Stomach (tissue), 9 donors: Measurements from ENCODE around the gene TBC1D7. TPM values are rescaled to one million over a fixed set of nuclear protein-coding genes. Genes with fewer than 3 reads are reported as not detected.

ENCODE experiments used
- DNase-seq, 2 donors: peaks; one replicate each; pipeline versions ENCODE4 v3.0.0 to v3.0.0-alpha.2; 2013 to 2019
- H3K27ac ChIP-seq, 5 donors: fragments of 200-600 bp in 4 of 5; sonication (generic) in 4 of 5; one replicate each; pipeline ENCODE4 v1.5.1; 2013 to 2019; ENCODE audit warnings: mild to moderate bottlenecking in 1 of 5, moderate library complexity in 1 of 5
- H3K27me3 ChIP-seq, 3 donors: fragments of 200-600 bp; sonication (generic); one replicate each; pipeline ENCODE4 v1.5.1; 2017 to 2019; ENCODE audit warnings: mixed run types in 1 of 3
- H3K36me3 ChIP-seq, 4 donors: fragments of 200-600 bp; sonication (generic); 1 replicate in 3 of 4; 2 replicates in 1 of 4; pipeline ENCODE4 v1.5.1; 2016 to 2019
- H3K4me1 ChIP-seq, 4 donors: fragments of 200-600 bp; sonication (generic); one replicate each; pipeline ENCODE4 v1.5.1; 2016 to 2019
- H3K4me3 ChIP-seq, 4 donors: fragments of 200-600 bp; sonication (generic) in 3 of 4; one replicate each; pipeline ENCODE4 v1.5.1; 2016 to 2019; ENCODE audit warnings: mild to moderate bottlenecking in 1 of 4
- H3K9me3 ChIP-seq, 4 donors: fragments of 200-600 bp; sonication (generic); one replicate each; pipeline ENCODE4 v1.5.1; 2016 to 2019
- EP300 ChIP-seq: sonication (generic); formaldehyde crosslinking; IDR thresholded peaks from one replicate; pipeline ENCODE4 v1.6.1; 2017; ENCODE audit warnings: antibody characterized with exemption
- POLR2A ChIP-seq, 4 donors: fragments of 450-650 bp; IDR thresholded peaks; one replicate each; pipeline ENCODE4 v1.6.1; 2016; ENCODE audit warnings: antibody characterized with exemption in 4 of 4, control low read depth in 2 of 4, mild to moderate bottlenecking in 1 of 4, moderate library complexity in 1 of 4
- POLR2AphosphoS5 ChIP-seq, 3 donors: sonication (generic); formaldehyde crosslinking; IDR thresholded peaks; one replicate each; pipeline ENCODE4 v1.6.1; 2016; ENCODE audit warnings: antibody characterized with exemption in 3 of 3
- WGBS, 5 donors: extraction: QIAGEN DNeasy Blood & Tissue Kit in 3 of 5; methylation state at CpG; one replicate each; pipeline versions ENCODE4 v1.1.5 to v1.1.7; 2013 to 2018; 5-methylcytosine and 5-hydroxymethylcytosine counted together
- intact Hi-C: fragments of 100-400 bp; cut with DNase I; formaldehyde crosslinking; loops from one replicate; pipeline ENCODE4 v1.15.1; 2023; ENCODE audit warnings: low total_unique reads
- polyA plus RNA-seq, 3 donors: library from polyadenylated mRNA; stranded (reverse); fragments of 200-250 nt; gene quantifications; one replicate each; pipeline ENCODE4 v1.2.3, GENCODE V29; 2013
- total RNA-seq, 5 donors: library from RNA; depleted of rRNA; stranded (reverse); fragments of >200 nt; gene quantifications; one replicate each; pipeline versions ENCODE4 v1.1.0 to v1.2.3, GENCODE V29; 2014 to 2016
- TF ChIP-seq, protein P1 (sequence below), 7 experiments: fragments of 450-650 bp in 4 of 7; fragments of 200-600 bp in 3 of 7; sonication (generic) in 3 of 7; IDR thresholded peaks; one replicate each; pipeline ENCODE4 v1.5.1; 2016 to 2019; ENCODE audit warnings: antibody characterized with exemption in 7 of 7, control low read depth in 2 of 7, mild to moderate bottlenecking in 1 of 7
- donor health status: healthy with polysubstance abuse.
- donor health status: Bipolar disorder and iron deficiency.
- donor health status: healthy.

Gene TBC1D7
- total and polyA plus RNA-seq, 8 donors, result 2.7 to 20.4 (median 9.6) TPM; not detected in 1

DNA sequence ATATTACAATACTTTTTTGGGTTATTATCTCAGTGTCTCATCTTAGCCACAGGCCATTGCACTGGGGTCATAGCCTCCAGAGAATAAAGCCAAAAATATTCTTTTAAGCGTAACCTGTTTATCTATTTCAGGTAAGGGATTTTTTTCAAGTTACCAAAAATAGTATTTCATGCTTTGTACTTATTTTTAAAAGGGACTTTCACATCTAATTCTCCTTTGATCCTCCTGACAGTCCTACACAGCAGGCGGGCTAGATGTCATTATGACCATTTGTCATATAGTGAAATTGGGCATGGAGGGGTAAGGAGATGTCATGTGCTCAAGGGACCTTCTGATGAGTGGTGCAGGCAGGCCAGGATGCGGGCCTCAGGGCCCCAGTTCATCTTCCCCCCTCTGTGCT, 68.9 kb downstream of the TBC1D7 start:
- DNase-seq, result no peak

DNA sequence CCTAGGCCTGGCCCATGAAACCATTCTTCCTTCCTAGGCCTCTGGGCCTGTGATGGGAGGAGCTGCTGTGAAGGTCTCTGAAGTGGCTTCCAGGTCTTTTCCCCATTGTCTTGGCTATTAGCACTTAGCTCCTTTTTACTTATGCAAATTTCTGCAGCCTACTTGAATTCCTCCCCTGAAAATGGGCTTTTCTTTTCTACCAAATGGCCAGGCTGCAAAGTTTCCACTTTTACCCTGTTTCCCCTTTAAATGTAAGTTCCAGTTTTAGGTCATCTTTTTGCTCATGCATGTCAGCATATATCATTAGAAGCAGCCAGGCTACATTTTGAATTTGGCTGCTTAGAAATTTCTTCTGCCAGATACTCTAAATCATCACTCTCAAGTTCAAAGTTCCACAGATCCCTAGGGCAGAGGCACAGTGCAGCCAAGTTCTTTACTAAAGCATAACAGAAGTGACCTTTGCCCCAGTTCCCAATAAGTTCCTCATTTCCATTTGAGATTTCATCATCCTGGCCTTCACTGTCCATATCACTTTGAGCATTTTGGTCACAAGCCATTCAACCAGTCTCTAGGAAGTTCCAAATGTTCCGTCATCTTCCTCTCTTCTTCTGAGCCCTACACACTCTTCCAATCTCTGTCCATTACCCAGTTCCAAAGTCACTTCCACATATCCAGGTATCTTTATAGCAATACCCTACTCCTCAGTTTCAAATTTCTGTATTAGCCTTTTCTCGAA, 71.9 kb downstream of the TBC1D7 start:
- Histone ChIP-seq H3K4me1 (peaks cover 0 to 13% (median 0%) of the 10 kb centered on the region in 4 donors), H3K27ac (peak overlapping the region in 1 of 5 donors; percentile 15), H3K4me3 (no peak overlapping the region), H3K36me3 (no peaks in the 10 kb centered on the region), H3K27me3 (no peaks in the 10 kb centered on the region), H3K9me3 (peaks cover 0 to 8% (median 3%) of the 10 kb centered on the region in 4 donors)
- no peak for DNase-seq
- intact Hi-C loops, result no loop called here
- TF ChIP-seq POLR2A (IDR thresholded peaks at IDR 0.05) (no peak), EP300 (no peak)
- WGBS, 5 donors, result 82 to 97% (median 90%) methylated on average over 2 of the region's 2 CpGs

More for the DNA sequence above, 68.9 kb downstream of the TBC1D7 start:
- Histone ChIP-seq H3K4me3 (no peak overlapping the region), H3K27ac (no peak overlapping the region), H3K9me3 (peaks cover 0 to 8% (median 3%) of the 10 kb centered on the region in 4 donors), H3K27me3 (no peaks in the 10 kb centered on the region), H3K36me3 (no peaks in the 10 kb centered on the region), H3K4me1 (peaks cover 0 to 13% (median 0%) of the 10 kb centered on the region in 4 donors)
- TF ChIP-seq POLR2AphosphoS5 (IDR thresholded peaks at IDR 0.05), result no peak
- no peak for TF ChIP-seq EP300
- TF ChIP-seq, protein P1, sequence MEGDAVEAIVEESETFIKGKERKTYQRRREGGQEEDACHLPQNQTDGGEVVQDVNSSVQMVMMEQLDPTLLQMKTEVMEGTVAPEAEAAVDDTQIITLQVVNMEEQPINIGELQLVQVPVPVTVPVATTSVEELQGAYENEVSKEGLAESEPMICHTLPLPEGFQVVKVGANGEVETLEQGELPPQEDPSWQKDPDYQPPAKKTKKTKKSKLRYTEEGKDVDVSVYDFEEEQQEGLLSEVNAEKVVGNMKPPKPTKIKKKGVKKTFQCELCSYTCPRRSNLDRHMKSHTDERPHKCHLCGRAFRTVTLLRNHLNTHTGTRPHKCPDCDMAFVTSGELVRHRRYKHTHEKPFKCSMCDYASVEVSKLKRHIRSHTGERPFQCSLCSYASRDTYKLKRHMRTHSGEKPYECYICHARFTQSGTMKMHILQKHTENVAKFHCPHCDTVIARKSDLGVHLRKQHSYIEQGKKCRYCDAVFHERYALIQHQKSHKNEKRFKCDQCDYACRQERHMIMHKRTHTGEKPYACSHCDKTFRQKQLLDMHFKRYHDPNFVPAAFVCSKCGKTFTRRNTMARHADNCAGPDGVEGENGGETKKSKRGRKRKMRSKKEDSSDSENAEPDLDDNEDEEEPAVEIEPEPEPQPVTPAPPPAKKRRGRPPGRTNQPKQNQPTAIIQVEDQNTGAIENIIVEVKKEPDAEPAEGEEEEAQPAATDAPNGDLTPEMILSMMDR (IDR thresholded peaks at IDR 0.05), result no peak
- TF ChIP-seq POLR2A (IDR thresholded peaks at IDR 0.05), result no peak
- 88 to 96% (median 92%) methylated on average over 3 of the region's 3 CpGs for WGBS, 5 donors
- intact Hi-C loops, result no loop called here

Other genes with a start within 250 kb of the TBC1D7 start
- 10 to 100 TPM in 4 of 5 donors, 1 to 10 TPM in 1; 7.6 to 29.4 (median 17.1) TPM for gene GFOD1, start 159.1 kb upstream of the TBC1D7 start, total RNA-seq
- 1 to 10 TPM in 2 of 3 donors, under 1 TPM in 1; 0.76 to 5.3 (median 1.1) TPM for gene GFOD1, start 159.1 kb upstream of the TBC1D7 start, polyA plus RNA-seq
- 10 to 100 TPM in 1 of 5 donors, 1 to 10 TPM in 4; 1.8 to 10.3 (median 5.1) TPM for gene SIRT5, start 246.1 kb upstream of the TBC1D7 start, total RNA-seq
- gene SIRT5, start 246.1 kb upstream of the TBC1D7 start, polyA plus RNA-seq, result 1 to 10 TPM; 4.1 to 6.9 (median 4.3) TPM